Nephron progenitor cell (in vitro differentiated cells): ENCODE measurements around the gene ESRRB.

Experiments
- DNase-seq: peaks from one replicate; pipeline ENCODE4 v3.0.0; 2021
- H3K27ac Mint-ChIP-seq: 2 replicates; pipeline ENCODE4 v1.8.0; 2021; ENCODE audit warnings: mild to moderate bottlenecking, moderate library complexity, mixed read lengths
- H3K27me3 Mint-ChIP-seq: 2 replicates; pipeline ENCODE4 v1.8.0; 2021; ENCODE audit warnings: mild to moderate bottlenecking, low read depth, mixed read lengths; ENCODE audit not compliant: poor library complexity
- H3K36me3 Mint-ChIP-seq: 2 replicates; pipeline ENCODE4 v1.8.0; 2021; ENCODE audit warnings: low read depth, mixed read lengths
- H3K4me1 Mint-ChIP-seq: 2 replicates; pipeline ENCODE4 v1.8.0; 2021; ENCODE audit warnings: mixed read lengths
- H3K4me3 Mint-ChIP-seq: 2 replicates; pipeline ENCODE4 v1.8.0; 2021; ENCODE audit warnings: mild to moderate bottlenecking, moderate library complexity, mixed read lengths
- H3K9me3 Mint-ChIP-seq: 2 replicates; pipeline ENCODE4 v1.8.0; 2021; ENCODE audit warnings: mild to moderate bottlenecking, moderate library complexity, mixed read lengths
- CTCF ChIP-seq: fragments of 200-600 bp; sonication (generic); IDR thresholded peaks from 2 replicates; pipeline ENCODE4 v1.5.0; 2021; ENCODE audit warnings: antibody characterized with exemption

The ESRRB gene

GRCh38 chr14:76405627-76406026 is 29.7 kb downstream of the ESRRB start:
- no peak for DNase-seq
- Mint-ChIP-seq H3K36me3 (no peaks in the 10 kb centered on the region), H3K27ac (no peak overlapping the region), H3K9me3 (no peaks in the 10 kb centered on the region), H3K4me1 (peaks cover 55% of the 10 kb centered on the region), H3K27me3 (peaks cover 45% of the 10 kb centered on the region), H3K4me3 (no peak overlapping the region)
- no peak for TF ChIP-seq CTCF

GRCh38 chr14:76407449-76408150 is 31.7 kb downstream of the ESRRB start:
- no peak for TF ChIP-seq CTCF
- DNase-seq: no peak
- H3K9me3 Mint-ChIP-seq: no peaks in the 10 kb centered on the region
- no peak overlapping the region for H3K4me3 Mint-ChIP-seq
- H3K27ac Mint-ChIP-seq: no peak overlapping the region
- peaks cover 41% of the 10 kb centered on the region for H3K4me1 Mint-ChIP-seq
- H3K36me3 Mint-ChIP-seq: no peaks in the 10 kb centered on the region
- peaks cover 46% of the 10 kb centered on the region for H3K27me3 Mint-ChIP-seq

GRCh38 chr14:76408877-76409276 is 32.9 kb downstream of the ESRRB start:
- Mint-ChIP-seq H3K27ac (no peak overlapping the region), H3K4me1 (peaks cover 42% of the 10 kb centered on the region), H3K4me3 (no peak overlapping the region), H3K9me3 (no peaks in the 10 kb centered on the region), H3K27me3 (peaks cover 46% of the 10 kb centered on the region), H3K36me3 (no peaks in the 10 kb centered on the region)
- TF ChIP-seq CTCF: no peak
- no peak for DNase-seq

GRCh38 chr14:76412501-76412900 is 36.6 kb downstream of the ESRRB start:
- H3K9me3 Mint-ChIP-seq: no peaks in the 10 kb centered on the region
- H3K4me1 Mint-ChIP-seq: peaks cover 24% of the 10 kb centered on the region
- no peak overlapping the region for H3K4me3 Mint-ChIP-seq
- peaks cover 55% of the 10 kb centered on the region for H3K27me3 Mint-ChIP-seq
- TF ChIP-seq CTCF: no peak
- no peak for DNase-seq
- no peak overlapping the region for H3K27ac Mint-ChIP-seq
- no peaks in the 10 kb centered on the region for H3K36me3 Mint-ChIP-seq

GRCh38 chr14:76413106-76413961 is 37.4 kb downstream of the ESRRB start:
- DNase-seq: no peak
- Mint-ChIP-seq H3K36me3 (no peaks in the 10 kb centered on the region), H3K9me3 (no peaks in the 10 kb centered on the region), H3K27me3 (peaks cover 54% of the 10 kb centered on the region), H3K4me1 (peaks cover 26% of the 10 kb centered on the region), H3K4me3 (peak overlapping the region; percentile 73), H3K27ac (no peak overlapping the region)
- no peak for TF ChIP-seq CTCF
